Fibroblast of the aortic adventitia (primary cell): ENCODE results near the gene NFATC3. TPM values are rescaled to one million over a fixed set of nuclear protein-coding genes. Genes with fewer than 3 reads are reported as not detected.

Experiments
- DNase-seq: peaks from one replicate; pipeline ENCODE4 v3.0.0-alpha.2; 2010; ENCODE audit warnings: low read depth
- H3K4me3 ChIP-seq: 2 replicates; pipeline ENCODE4 v1.5.1; 2011; ENCODE audit warnings: low read depth, mild to moderate bottlenecking, control low read depth, low read length, moderate library complexity
- CTCF ChIP-seq: IDR thresholded peaks from 2 replicates; pipeline ENCODE4 v1.5.1; 2011; ENCODE audit warnings: mild to moderate bottlenecking, low read length, control low read depth, inconsistent platforms; ENCODE audit not compliant: insufficient read depth
- total RNA-seq: library from RNA; depleted of rRNA; stranded (reverse); fragments of >200 nt; gene quantifications from 2 replicates; pipeline ENCODE4 v1.2.3, GENCODE V29; 2012; ENCODE audit warnings: low replicate concordance

Gene NFATC3
- total RNA-seq, 1 donor, result 36.3 TPM

- TF ChIP-seq CTCF, result no peak
- no peak overlapping the region for H3K4me3 ChIP-seq
- DNase-seq, result no peak
Measured at GRCh38 chr16:68257251-68257905, 172.2 kb downstream of the NFATC3 start.

- no peak for DNase-seq
- no peak overlapping the region for H3K4me3 ChIP-seq
- TF ChIP-seq CTCF, result no peak
Measured at GRCh38 chr16:68257906-68258800, 173.0 kb downstream of the NFATC3 start.

GRCh38 chr16:68259007-68259825 lies 174.0 kb downstream of the NFATC3 start:
- no peak overlapping the region for H3K4me3 ChIP-seq
- no peak for TF ChIP-seq CTCF
- DNase-seq, result no peak

- TF ChIP-seq CTCF, result no peak
- H3K4me3 ChIP-seq, result peak overlapping the region; percentile 96
- no peak for DNase-seq
Measured at GRCh38 chr16:68263559-68264127, 178.5 kb downstream of the NFATC3 start.

GRCh38 chr16:68264128-68265077 lies 179.2 kb downstream of the NFATC3 start, which contains the start of gene SLC7A6:
Gene SLC7A6, plus strand, starts transcription at chr16:68264526. Its CDS starts 10,201 bp downstream, at chr16:68274727.
- H3K4me3 ChIP-seq, result peak within 1 kb of the TSS; percentile 96
- peak; percentile 60 for DNase-seq
- TF ChIP-seq CTCF, result peak; percentile 68
